GM12878 (cell line): ENCODE data around the gene FARS2. TPM values are rescaled to one million over a fixed set of nuclear protein-coding genes. Genes with fewer than 3 reads are reported as not detected.

Experiments used
- ATAC-seq: fragments of 200-7000 bp; cut with Tn5 transposase; 3 replicates; pipeline ENCODE4 v1.9.1; 2020; ENCODE audit warnings: mild to moderate bottlenecking, moderate library complexity
- BruUV-seq: library from RNA; stranded (reverse); fragments of 400-500 nt; replicated peaks from 2 replicates; lab custom pipeline; 2021; lab: Mats Ljungman, UMichigan
- CTCF ChIA-PET: fragments of 300-600 bp; sonication (Branson Sonifier 250); formaldehyde crosslinking; extraction: SDS; loops from one replicate; lab custom pipeline; 2021; ENCODE audit warnings: inconsistent platforms; lab: Yijun Ruan, JAX
- POLR2A ChIA-PET: fragments of 350-600 bp; formaldehyde crosslinking; extraction: SDS; loops from one replicate; lab custom pipeline; 2021; ENCODE audit warnings: inconsistent platforms; lab: Charles Lee
- RAD21 ChIA-PET: fragments of 300-600 bp; sonication (Branson Sonifier 250); formaldehyde crosslinking; loops from one replicate; lab custom pipeline; 2023; ENCODE audit warnings: antibody characterized with exemption; ENCODE audit not compliant: unreplicated experiment; lab: Charles Lee
- SMC1A ChIA-PET: fragments of 300-600 bp; sonication (Branson Sonifier 250); formaldehyde crosslinking; loops from one replicate; lab custom pipeline; 2023; ENCODE audit not compliant: unreplicated experiment, uncharacterized antibody; lab: Charles Lee
- DNase-seq: peaks from one replicate; pipeline ENCODE4 v3.0.0-alpha.2; 2011; ENCODE audit warnings: low read depth, low spot score
- FAIRE-seq: peaks from 3 replicates; lab custom pipeline; 2011; peaks lifted over from hg19 to GRCh38; lab: Jason Lieb, UNC
- H2AFZ ChIP-seq: 2 replicates; pipeline ENCODE4 v1.6.0; 2011; ENCODE audit warnings: low read depth, low read length, control low read depth; ENCODE audit not compliant: control insufficient read depth
- H3K27ac ChIP-seq: 2 replicates; pipeline ENCODE4 v1.5.1; 2011; ENCODE audit warnings: control low read depth; ENCODE audit not compliant: control insufficient read depth, insufficient read depth
- H3K27me3 ChIP-seq, 2 experiments: replicated peaks in 1 of 2; 2 replicates each; pipeline versions ENCODE4 v1.6.0 to v1.6.1; 2011; ENCODE audit warnings: low read length in 1 of 2; ENCODE audit not compliant: control insufficient read depth in 2 of 2, insufficient read depth in 2 of 2
- H3K36me3 ChIP-seq, 2 experiments: 2 replicates each; pipeline ENCODE4 v1.5.1; 2011; ENCODE audit warnings: low read length in 1 of 2; ENCODE audit not compliant: control insufficient read depth in 2 of 2, insufficient read depth in 2 of 2
- H3K4me1 ChIP-seq: 2 replicates; pipeline ENCODE4 v1.6.1; 2011; ENCODE audit warnings: mild to moderate bottlenecking, low read length, moderate library complexity, mixed read lengths; ENCODE audit not compliant: control insufficient read depth, insufficient read depth
- H3K4me2 ChIP-seq: 2 replicates; pipeline ENCODE4 v1.6.0; 2011; ENCODE audit warnings: control low read depth; ENCODE audit not compliant: control insufficient read depth, insufficient read depth
- H3K4me3 ChIP-seq: fragments of 200-600 bp; sonication (generic); 2 replicates; pipeline ENCODE4 v1.5.1; 2016
- H3K79me2 ChIP-seq: 2 replicates; pipeline ENCODE4 v1.6.0; 2011; ENCODE audit warnings: low read length; ENCODE audit not compliant: control insufficient read depth, insufficient read depth
- H3K9ac ChIP-seq: 2 replicates; pipeline ENCODE4 v1.8.0; 2011; ENCODE audit warnings: low read length, control low read depth, mixed read lengths; ENCODE audit not compliant: control insufficient read depth, insufficient read depth
- H3K9me3 ChIP-seq: replicated peaks from 3 replicates; pipeline ENCODE4 v1.5.1; 2011; ENCODE audit warnings: mild to moderate bottlenecking, low read length; ENCODE audit not compliant: control insufficient read depth, insufficient read depth
- H4K20me1 ChIP-seq: 2 replicates; pipeline ENCODE4 v1.6.0; 2011; ENCODE audit not compliant: control insufficient read depth, insufficient read depth
- CBX3 ChIP-seq: fragments of 200-600 bp; sonication (generic); IDR thresholded peaks from 2 replicates; pipeline ENCODE4 v1.6.1; 2016; ENCODE audit warnings: low read depth, borderline replicate concordance
- CHD4 ChIP-seq: fragments of 200-600 bp; sonication (generic); IDR thresholded peaks from 2 replicates; pipeline ENCODE4 v1.6.1; 2016; ENCODE audit warnings: mild to moderate bottlenecking
- EZH2 ChIP-seq: IDR thresholded peaks from 2 replicates; pipeline ENCODE4 v1.6.1; 2012; ENCODE audit warnings: low read depth, mild to moderate bottlenecking, control low read depth, inconsistent platforms, low read length, borderline replicate concordance; ENCODE audit not compliant: control insufficient read depth
- FOS ChIP-seq: IDR thresholded peaks from 3 replicates; pipeline ENCODE4 v1.6.1; 2011; ENCODE audit warnings: borderline replicate concordance; ENCODE audit not compliant: insufficient read length; ENCODE audit errors: extremely low read depth
- GABPA ChIP-seq: IDR thresholded peaks from 2 replicates; pipeline ENCODE4 v1.6.1; 2014; ENCODE audit warnings: antibody characterized with exemption, low read depth, mild to moderate bottlenecking, inconsistent platforms
- HDAC2 ChIP-seq: fragments of 200-600 bp; sonication (generic); IDR thresholded peaks from 2 replicates; pipeline ENCODE4 v1.6.1; 2017
- KDM1A ChIP-seq: fragments of 200-600 bp; sonication (generic); IDR thresholded peaks from 2 replicates; pipeline ENCODE4 v1.6.1; 2016; ENCODE audit warnings: borderline replicate concordance
- NBN ChIP-seq: fragments of 450-650 bp; IDR thresholded peaks from 2 replicates; pipeline ENCODE4 v1.6.1; 2016
- PRDM15 ChIP-seq: fragments of 450-650 bp; formaldehyde crosslinking; IDR thresholded peaks from 2 replicates; pipeline ENCODE4 v1.4.0; 2020; ENCODE audit warnings: mild to moderate bottlenecking, moderate library complexity
- RFX5 ChIP-seq: IDR thresholded peaks from 2 replicates; pipeline ENCODE4 v1.6.1; 2011; ENCODE audit warnings: low read depth, low read length, improper control_type of control experiment
- SMC3 ChIP-seq: IDR thresholded peaks from 2 replicates; pipeline ENCODE4 v1.6.1; 2011; ENCODE audit warnings: low read length, improper control_type of control experiment, borderline replicate concordance
- SRF ChIP-seq, 2 experiments: IDR thresholded peaks; 2 replicates each; pipeline ENCODE4 v1.6.1; 2011; ENCODE audit warnings: low read depth in 2 of 2, low read length in 2 of 2, mild to moderate bottlenecking in 1 of 2, moderate library complexity in 1 of 2
- USF1 ChIP-seq: IDR thresholded peaks from 2 replicates; pipeline ENCODE4 v1.6.1; 2011; ENCODE audit warnings: borderline replicate concordance, low read depth, mild to moderate bottlenecking, moderate library complexity, mixed read lengths, low read length; ENCODE audit not compliant: insufficient read depth; ENCODE audit errors: extremely low read length
- ZBTB33 ChIP-seq: fragments of 450-650 bp; IDR thresholded peaks from 2 replicates; pipeline ENCODE4 v1.6.1; 2017; ENCODE audit warnings: mild to moderate bottlenecking
- WGBS: methylation state at CpG from one replicate; pipeline ENCODE4 v1.1.6; 2016; ENCODE audit warnings: low lambda C conversion rate; ENCODE audit not compliant: insufficient replicate concordance, insufficient coverage; ENCODE audit errors: missing lambda C conversion rate; 5-methylcytosine and 5-hydroxymethylcytosine counted together
- in situ Hi-C: fragments of 300-500 bp; cut with MboI; formaldehyde crosslinking; loops from 9 replicates; pipeline ENCODE4 v1.14.3; 2018; ENCODE audit warnings: mixed read lengths
- intact Hi-C: fragments of 100-400 bp; cut with micrococcal nuclease; formaldehyde crosslinking; loops from one replicate; pipeline ENCODE4 v1.14.2; 2022; ENCODE audit not compliant: unreplicated experiment
- polyA plus RNA-seq, 11 experiments: library from polyadenylated mRNA; depleted of rRNA in 4 of 11; unstranded in 6 of 11; stranded (reverse) in 5 of 11; fragments of >200 nt; fragmentation: Nextera tagmentation in 4 of 11; fragmentation: Illumina TruSeq in 1 of 11; extraction: Ambion mirVana in 4 of 11; extraction: Trizol in 1 of 11; gene quantifications; 1 replicate in 1 of 11; 2 replicates in 10 of 11; pipeline versions ENCODE4 v1.2.1 to v1.2.3, GENCODE V29; 2011 to 2016; ENCODE audit warnings: inconsistent platforms in 2 of 11, missing spikeins in 2 of 11, low read depth in 1 of 11
- total RNA-seq, 4 experiments: library from RNA; depleted of rRNA in 3 of 4; stranded (reverse); fragments of >200 nt in 3 of 4; fragmentation: Illumina TruSeq in 1 of 4; extraction: Trizol in 1 of 4; gene quantifications; 2 replicates each; pipeline versions ENCODE4 v1.2.1 to v1.2.3, GENCODE V29; 2013 to 2021
- TF ChIP-seq, protein P1 (sequence below): fragments of 450-650 bp; IDR thresholded peaks from 2 replicates; pipeline ENCODE4 v1.6.1; 2017; ENCODE audit warnings: mild to moderate bottlenecking, moderate library complexity

Gene FARS2
- total and polyA plus RNA-seq, 10 of the 15 experiments (the other 5 are each of a cell fraction or from before 2014, with no cell fraction given): 16.8 to 46.7 (median 25.6) TPM

- H3K9me3 ChIP-seq: no peaks in the 10 kb centered on the region; the same call in 1 of the 3 replicates
- 100% methylated on average over 2 of the region's 2 CpGs for WGBS
- POLR2A ChIA-PET: no interaction called here
- intact Hi-C loops (no loop called here), in situ Hi-C loops (no loop called here)
- H3K4me2 ChIP-seq: no peak overlapping the region
- H3K9ac ChIP-seq: no peak overlapping the region
- RAD21 ChIA-PET: no interaction called here
- H3K27ac ChIP-seq: no peak overlapping the region
- ATAC-seq (no peak), FAIRE-seq (no peak), DNase-seq (no peak)
- H3K79me2 ChIP-seq: no peaks in the 10 kb centered on the region
- no peaks in the 10 kb centered on the region for H3K27me3 ChIP-seq
- H4K20me1 ChIP-seq: no peaks in the 10 kb centered on the region
- SMC1A ChIA-PET: interaction anchor here (1.1 kb wide), 1 partner anchor 9 kb away, joined by 5 read pairs; no protein-coding TSS in a partner anchor
- H3K4me3 ChIP-seq: no peak overlapping the region
- no peaks in the 10 kb centered on the region for H3K36me3 ChIP-seq
- no TSS peak for BruUV-seq
- CTCF ChIA-PET: no interaction called here
- H3K4me1 ChIP-seq: no peaks in the 10 kb centered on the region
- H2AFZ ChIP-seq: no peak overlapping the region
- TF ChIP-seq, protein P1, sequence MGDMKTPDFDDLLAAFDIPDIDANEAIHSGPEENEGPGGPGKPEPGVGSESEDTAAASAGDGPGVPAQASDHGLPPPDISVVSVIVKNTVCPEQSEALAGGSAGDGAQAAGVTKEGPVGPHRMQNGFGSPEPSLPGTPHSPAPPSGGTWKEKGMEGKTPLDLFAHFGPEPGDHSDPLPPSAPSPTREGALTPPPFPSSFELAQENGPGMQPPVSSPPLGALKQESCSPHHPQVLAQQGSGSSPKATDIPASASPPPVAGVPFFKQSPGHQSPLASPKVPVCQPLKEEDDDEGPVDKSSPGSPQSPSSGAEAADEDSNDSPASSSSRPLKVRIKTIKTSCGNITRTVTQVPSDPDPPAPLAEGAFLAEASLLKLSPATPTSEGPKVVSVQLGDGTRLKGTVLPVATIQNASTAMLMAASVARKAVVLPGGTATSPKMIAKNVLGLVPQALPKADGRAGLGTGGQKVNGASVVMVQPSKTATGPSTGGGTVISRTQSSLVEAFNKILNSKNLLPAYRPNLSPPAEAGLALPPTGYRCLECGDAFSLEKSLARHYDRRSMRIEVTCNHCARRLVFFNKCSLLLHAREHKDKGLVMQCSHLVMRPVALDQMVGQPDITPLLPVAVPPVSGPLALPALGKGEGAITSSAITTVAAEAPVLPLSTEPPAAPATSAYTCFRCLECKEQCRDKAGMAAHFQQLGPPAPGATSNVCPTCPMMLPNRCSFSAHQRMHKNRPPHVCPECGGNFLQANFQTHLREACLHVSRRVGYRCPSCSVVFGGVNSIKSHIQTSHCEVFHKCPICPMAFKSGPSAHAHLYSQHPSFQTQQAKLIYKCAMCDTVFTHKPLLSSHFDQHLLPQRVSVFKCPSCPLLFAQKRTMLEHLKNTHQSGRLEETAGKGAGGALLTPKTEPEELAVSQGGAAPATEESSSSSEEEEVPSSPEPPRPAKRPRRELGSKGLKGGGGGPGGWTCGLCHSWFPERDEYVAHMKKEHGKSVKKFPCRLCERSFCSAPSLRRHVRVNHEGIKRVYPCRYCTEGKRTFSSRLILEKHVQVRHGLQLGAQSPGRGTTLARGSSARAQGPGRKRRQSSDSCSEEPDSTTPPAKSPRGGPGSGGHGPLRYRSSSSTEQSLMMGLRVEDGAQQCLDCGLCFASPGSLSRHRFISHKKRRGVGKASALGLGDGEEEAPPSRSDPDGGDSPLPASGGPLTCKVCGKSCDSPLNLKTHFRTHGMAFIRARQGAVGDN: no peak
- no peak for TF ChIP-seq HDAC2
- no peak for TF ChIP-seq GABPA
- no peak for TF ChIP-seq SMC3
- TF ChIP-seq KDM1A: no peak
- no peak for TF ChIP-seq CBX3
- no peak for TF ChIP-seq FOS
- TF ChIP-seq ZBTB33: no peak
- TF ChIP-seq SRF (IDR thresholded peaks at IDR 0.05; ENCODE audit: low read depth in 2 of 2, low read length in 2 of 2): no peak
- no peak for TF ChIP-seq CHD4
- no peak for TF ChIP-seq USF1
- no peak for TF ChIP-seq EZH2
- TF ChIP-seq RFX5: no peak
- TF ChIP-seq PRDM15 (CRISPR knock-in tag): no peak
- no peak for TF ChIP-seq NBN
Measured at GRCh38 chr6:5754904-5755303, 493.6 kb downstream of the FARS2 start.
